CD1c-positive myeloid dendritic cell (primary cell): Measurements from ENCODE around the gene PGA3.
A peak's percentile ranks its signal among the peaks of the same experiment; 100 is the strongest.
"Not testable (repeated sequence)": the region's sequence is repeated elsewhere in the genome, so short reads cannot be mapped to it uniquely, and the experiment has no call there.

ENCODE experiments used
- DNase-seq: peaks from one replicate; pipeline ENCODE4 v3.0.0-alpha.2; 2016; ENCODE audit errors: extremely low spot score

Gene PGA3

DNA sequence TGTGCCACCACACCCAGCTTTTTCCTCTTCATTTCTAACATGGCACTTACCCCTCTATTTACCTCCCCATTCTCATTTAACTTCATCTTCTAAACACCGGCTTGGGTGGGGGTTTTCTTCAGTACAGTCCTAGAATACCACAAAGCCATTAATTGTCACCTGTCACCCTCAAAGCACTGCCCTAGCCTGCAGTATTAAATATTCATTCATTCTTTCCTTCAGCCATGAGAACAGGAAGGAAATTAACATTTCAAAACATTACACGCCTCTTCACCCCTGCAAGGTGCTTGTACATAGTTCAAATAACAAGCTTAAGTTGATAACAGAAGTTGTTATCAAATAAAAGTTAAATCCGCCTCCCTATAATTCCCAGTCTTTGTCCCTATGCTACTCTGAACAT is 31.4 kb upstream of the PGA3 start:
- DNase-seq = no peak

DNA sequence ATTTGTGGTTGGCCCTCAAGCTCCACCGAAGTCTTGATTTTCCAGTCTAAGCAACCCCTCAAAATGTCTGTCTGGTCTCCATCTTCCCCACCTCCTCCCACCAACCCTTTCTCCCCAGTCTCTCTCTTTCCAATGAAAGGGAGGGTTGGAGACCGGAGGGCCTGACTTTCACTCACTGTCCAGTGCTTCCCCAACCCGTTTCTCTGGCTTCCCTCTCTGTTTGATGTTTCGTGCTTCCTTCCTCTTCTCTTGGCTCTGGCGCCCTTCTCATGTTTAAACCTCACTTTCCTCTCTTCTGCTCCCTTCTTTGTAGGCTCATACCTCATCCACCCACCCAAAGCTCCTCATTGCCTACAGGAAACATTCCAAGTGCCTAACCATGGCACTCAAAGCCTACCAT is 31.0 kb upstream of the PGA3 start:
- peak; percentile 21 for DNase-seq

DNA sequence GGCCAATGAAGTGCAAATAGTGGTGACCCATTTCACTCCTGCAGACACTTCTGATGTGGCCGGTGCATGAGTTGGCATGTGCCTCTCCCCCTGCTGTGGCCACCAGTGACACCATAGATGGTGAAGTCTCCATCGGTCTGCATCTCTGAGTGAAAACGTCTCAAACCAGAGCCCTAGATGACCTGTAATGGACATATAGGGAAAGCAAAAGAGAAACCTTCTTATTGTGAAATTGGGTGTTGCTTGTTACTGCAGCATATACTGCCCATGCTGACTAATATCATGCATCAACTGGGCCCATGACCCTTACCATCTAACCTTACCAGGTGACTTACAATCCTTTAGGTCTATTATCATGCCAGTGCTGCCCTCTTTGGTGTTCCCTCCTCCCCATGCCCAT is 30.4 kb upstream of the PGA3 start:
- no peak for DNase-seq

DNA sequence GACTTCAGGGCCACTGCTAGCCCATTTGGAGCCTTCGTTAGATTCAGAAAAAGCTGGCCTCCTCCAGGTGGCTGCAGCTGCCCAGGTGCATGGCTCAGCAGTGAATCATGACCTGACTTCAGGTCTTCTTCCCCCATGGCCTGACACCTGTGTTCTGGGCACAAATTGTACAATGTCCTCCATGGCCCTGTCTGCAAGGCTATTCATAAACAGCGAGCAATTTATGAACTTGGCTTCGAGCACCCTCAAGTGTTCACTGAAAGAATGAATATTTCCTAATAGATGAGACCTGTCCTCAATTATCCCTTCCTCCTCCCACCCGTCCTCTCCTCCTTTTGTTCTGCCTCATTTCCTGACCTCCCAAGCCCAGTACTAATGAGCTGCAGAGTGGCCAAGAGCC is 29.9 kb upstream of the PGA3 start:
- DNase-seq = no peak

DNA sequence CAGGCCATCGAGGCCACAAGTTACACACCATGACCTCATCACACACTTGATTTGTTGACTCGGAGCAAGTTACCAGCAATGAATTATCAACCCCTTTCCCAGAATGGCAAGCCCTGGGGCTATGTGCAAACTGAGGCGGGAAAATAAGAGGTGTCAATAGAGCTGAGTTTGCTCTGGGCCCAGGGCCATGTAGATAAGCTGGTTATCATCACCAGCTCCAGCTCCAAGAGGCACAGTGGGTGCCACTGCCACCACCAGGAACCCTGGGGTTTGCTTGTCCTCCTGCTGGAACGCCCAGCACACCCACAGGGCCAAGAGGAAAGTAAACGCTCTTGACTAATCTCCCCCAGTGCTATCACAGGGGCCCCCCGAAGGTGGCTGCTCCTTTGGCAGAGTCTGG is 29.0 kb upstream of the PGA3 start:
- DNase-seq = no peak

DNA sequence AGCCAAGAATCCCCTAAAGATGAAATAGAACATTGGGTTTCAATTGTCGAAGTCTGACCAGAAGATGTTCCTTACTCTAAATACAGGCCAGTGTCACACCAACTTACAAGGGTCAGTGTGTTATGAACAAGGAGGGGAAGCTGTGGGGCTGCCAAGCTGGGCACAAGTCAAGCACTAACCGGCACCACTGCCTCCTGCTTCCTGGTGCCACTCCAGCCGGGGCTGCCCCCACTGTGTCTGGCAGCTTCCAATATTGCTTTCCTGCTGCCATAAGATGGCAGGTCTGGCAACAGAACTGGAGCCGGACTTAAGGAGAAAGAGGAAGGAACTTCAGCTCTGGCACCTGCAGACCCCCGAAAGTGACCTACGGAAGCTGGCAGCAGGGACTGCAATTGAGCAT is 28.4 kb upstream of the PGA3 start:
- DNase-seq = no peak

DNA sequence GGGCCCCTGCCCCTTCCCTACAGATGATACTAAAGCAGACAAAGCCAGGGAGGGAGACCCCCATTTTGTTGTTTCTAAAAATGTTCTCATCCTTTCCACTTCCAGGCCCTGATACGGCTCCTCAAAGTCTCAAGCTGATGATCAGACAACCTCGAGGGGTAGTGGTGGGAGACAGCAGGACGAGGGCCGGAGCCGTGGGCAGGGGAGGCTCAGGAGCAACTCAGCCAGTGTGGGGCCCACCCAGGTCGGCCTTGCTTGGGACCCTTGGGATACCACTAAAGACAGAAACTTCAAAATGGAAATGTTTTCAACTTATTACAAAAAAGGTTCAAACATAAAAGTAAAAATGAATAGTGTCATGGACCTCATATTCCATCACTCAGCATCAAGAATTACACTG is 26.9 kb upstream of the PGA3 start:
- no peak for DNase-seq

DNA sequence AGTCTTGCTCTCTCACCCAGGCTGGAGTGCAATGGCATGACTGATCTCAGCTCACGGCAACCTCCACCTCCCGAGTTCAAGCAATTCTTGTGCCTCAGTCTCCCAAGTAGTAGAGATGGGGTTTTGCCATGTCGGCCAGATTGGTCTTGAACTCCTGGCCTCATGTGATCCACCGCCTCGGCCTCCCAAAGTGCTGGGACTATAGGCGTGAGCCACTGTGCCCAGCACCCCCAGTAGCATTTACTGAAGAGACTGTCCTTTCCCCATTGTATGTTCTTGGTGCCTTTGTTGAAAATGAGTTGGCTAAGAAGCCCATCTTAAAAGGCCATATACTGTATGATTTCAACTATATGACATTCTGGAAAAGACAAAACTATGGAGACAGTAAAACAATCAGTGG is 23.1 kb upstream of the PGA3 start:
- DNase-seq = not testable (repeated sequence)

DNA sequence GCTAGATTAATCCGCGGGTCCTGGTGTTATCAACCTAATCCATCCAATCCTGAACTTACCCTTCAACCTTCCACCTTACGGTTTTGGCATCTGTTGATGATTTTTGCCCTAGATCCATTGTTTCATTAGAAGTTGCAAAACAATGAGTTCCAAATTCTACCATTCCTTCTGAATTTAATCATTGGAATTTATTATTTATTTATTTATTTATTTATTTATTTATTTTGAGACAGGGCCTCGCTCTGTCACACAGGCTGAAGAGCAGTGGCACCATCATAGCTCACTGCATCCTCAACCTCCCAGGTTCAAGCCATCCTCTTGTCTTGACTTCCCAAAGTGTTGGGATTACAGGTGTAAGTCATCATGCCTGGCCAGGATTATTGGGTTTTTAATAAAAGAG is 21.8 kb upstream of the PGA3 start:
- no peak for DNase-seq

DNA sequence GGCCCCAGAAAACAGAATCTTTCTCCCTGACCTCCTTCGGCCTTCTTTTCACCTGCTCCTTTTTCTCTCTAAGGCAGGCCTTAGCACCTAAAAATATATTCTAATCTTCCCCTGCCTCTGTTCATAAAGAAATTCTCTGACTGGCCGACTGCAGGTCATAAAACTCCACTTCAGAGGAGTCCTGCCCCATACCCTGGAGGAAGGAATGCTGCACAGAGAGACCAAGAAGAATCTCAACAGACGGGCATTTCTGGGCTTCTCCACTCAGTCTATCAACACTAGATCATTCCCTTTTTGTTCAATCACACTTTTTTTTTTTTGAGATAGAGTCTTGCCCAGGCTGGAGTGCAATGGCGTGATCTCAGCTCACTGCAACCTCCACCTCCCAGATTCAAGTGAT is 19.7 kb upstream of the PGA3 start:
- no peak for DNase-seq

DNA sequence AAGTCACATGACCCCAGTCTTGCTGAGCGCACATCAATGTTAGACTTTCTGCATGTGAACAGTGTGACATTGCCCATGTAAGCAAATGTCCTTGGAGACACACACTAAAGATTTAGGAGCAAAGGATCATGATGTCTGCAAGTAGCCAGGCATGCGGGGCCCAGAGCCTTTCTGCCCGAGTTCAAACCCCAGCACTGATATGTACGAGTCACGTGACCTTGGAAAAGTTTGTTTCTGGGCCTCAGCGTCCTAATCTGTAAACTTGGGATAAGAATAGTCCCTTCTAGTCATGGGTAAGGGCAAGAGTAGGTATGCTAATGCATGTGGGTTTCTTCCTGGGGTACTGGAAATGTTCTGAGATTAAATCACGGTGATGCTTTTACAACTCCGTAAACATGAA is 16.8 kb upstream of the PGA3 start:
- DNase-seq = no peak

DNA sequence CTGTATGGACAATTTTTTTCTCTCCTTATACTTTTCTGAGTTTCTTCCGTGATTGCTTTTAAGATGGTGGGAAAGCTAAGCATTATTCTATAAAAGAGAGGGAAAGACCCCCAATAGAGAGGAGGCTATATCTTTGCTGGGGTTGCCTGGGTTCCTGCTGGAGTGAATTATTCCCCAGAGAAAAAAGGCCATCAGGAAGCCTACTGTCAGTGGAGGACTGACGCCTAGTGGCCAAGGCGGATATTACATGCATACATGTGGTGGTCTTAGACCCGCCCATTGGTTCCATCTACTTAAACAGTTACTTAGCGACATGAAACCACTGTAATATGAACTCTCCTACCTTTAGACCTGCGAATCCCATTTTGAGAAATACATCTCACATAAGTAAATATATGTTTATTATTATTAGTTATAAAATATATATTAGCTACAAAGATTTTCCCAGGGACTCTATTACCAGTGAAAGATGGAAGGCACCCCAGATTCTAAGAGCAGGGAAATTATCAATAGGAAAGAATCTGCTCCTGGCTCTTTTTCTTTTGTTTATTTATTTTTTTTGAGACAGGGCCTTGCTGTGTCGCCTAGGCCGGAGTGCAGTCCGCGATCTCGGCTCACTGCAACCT is 15.7 kb upstream of the PGA3 start:
- DNase-seq = peak; percentile 85

DNA sequence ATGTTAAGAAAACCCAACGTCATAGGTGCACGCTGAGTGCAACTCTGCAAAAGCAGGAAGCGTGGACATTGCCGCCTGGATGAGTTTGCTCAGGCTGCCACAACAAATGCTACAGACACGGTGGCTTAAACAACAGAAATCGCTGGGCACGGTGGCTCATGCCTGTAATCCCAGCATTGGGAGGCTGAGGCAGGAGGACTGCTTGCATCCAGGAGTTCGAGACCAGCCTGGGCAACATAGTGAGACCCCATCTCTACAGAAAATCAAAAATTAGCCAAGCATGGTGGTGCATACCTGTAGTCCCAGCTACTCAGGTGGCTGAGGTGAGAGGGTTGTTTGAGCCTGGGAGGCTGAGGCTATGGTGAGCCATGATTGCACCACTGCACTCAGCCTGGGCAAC is 13.4 kb upstream of the PGA3 start:
- DNase-seq = no peak

DNA sequence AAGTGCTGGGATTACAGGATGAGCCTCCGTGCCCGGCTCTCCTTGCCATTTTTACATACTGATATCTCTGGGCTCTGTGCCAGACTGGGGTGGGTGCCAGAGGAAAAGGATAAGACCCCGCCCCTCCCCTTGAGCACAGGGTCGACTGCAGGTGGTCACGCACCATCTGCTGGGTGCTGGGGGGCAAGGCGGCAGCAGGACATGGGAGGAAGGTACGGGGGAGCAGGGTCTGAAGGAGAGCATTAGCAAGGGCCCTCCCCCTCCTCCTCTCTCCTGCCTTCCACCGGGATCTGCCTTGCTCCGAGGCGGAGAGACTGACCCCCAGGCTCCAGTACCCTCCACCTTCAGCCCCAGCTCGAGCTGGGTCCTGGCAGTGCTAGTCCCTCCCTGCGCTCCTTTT is 9.7 kb upstream of the PGA3 start:
- no peak for DNase-seq

DNA sequence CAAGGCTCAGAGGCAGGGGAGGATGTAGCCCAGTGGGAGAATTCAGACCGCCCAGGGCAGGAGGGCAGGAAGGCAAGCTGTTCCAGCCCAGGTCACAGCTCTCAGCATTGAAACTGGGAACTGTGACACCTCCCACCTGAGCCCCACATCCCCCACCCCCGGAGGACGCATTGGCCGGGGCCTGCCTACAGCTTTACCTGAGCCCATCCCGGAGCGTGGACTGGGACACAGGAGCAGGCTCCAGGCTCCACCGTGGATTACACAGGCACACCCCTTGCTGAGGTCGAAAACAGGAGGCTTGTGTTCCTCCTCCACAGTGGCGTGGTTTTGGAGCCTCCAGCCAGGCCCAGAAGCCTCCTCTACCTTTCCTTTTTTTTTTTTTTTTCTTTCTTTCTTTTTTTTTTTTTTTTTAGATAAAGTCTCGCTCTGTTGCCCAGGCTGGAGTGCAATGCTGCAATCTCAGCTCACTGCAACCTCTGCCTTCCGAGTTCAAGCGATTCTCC is 9.1 kb upstream of the PGA3 start:
- no peak for DNase-seq

DNA sequence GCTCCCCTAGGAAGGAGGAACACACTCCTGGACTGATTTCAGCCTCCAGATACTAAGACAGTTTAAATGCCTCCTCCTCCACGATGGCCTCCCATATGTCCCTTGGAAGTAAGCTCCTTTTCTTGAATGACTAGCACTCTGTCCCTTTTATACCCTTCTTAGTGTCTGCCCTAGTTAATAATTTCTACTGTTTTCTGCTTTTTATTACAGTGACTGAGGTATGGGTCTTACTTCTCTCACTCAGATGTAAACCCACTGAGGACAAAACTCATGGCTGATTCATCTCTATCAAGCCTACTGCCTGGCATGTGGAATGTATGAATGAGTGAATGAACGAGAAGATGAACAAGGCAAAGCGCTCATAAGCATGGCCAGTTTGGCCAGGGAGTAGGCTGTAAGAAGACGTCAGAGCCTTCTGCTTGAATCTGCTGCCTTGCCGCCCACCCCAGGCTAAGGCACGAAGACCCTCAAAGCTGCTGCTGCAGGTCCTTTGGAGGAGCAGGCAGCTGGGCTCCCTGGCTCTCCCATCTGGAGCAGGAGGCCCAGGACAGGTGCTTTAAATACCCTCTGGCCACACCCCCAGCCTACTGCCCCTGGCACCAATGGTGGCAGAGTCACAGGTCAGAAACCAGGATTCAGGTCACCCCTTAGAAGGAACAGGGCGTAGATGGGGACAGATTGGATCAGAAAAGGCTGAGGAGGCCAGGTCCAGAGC is 8.2 kb upstream of the PGA3 start:
- DNase-seq = no peak

DNA sequence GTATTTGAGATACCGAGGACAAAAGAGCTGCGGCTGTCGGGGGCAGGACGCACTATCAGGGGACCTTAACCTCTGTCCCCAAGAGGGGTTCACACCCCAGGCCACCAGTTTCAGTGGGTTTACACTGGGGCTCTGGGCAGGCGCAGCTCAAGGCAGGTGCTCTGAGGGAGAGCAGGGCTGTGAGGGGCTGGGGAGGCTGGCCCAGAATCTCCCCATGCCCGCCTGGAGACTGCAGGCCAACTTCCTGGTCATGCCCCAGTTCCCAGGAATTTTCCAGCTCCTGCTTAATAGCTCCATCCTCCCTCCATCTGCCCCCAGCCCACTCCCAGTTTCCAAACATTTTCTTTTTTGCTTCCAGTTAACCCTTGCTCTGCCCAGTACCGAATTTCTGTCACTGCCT is 7.6 kb upstream of the PGA3 start:
- no peak for DNase-seq

DNA sequence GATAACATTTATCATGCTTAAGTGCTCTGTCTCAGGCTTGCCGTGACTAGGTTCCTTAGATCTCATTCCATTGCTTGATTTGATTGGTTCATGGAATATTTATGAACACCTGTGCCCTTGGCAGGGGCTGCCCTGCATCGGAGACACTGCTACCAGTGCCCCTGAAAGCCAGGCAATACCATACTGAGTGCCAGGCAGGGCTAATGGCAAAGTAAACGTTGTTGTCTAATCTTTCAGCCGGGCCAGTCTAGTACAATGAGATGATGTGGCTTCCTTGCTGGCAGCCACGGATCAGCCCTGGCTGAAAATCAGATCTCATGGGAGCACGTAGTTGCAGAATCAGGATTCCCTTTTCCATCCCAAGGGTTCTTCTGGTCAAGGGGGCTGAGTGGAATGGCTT is 5.0 kb upstream of the PGA3 start:
- no peak for DNase-seq

DNA sequence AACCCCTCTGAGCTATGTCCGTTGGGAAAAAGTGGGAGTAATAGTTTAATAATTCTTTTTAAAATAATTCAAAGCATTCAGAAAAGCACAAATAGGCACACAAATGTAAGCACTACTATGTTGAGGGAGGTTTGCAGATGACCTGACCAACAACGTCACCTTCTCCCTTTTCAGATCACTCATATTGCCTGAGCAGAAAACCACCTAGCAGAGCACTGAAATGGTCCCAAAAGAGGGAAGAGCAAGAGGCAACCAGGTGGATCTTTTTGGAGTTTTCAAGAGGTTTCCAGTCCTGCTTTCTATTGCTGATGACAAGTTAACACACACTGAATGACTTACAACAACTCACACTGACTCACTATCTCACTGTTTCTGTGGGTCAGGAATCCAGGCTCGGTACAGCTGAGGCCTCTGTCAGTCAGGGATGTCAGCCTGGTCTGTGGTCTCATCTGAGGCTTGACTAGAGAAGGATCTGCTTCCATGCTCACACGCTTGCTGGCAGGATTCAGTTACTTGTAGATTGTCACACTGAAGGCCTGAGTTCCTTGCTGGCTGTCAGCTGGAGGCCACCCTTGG is 4.3 kb upstream of the PGA3 start:
- DNase-seq = no peak

DNA sequence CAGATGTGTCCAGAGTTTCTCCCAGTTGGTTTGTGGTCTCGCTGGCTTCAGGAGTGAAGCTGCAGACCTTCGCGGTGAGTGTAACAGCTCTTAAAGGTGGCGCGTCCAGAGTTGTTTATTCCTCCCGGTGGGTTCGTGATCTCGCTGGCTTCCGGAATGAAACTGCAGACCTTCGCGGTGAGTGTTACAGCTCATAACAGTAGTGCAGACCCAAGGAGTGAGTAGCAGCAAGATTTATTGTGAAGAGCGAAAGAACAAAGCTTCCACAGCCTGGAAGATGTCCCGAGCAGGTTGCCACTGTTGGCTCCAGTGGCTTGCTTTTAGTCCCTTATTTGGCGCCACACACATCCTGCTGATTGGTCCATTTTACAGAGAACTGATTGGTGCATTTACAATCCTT is 1.8 kb upstream of the PGA3 start:
- DNase-seq = no peak

DNA sequence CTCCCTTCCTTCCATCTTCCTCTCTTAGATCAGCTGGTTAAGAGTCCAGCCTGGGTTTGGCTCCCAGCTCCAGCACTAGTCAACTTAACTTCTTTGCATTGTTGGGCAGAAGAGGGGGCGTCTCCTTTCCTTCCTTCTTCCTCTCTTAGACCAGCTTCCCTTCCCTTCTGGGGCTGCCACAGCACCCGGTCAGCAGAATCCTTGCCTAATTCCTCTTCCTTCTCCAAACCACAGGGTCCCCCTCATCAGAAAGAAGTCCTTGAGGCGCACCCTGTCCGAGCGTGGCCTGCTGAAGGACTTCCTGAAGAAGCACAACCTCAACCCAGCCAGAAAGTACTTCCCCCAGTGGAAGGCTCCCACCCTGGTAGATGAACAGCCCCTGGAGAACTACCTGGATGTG is 558 bp downstream of the PGA3 start:
- not testable (repeated sequence) for DNase-seq

DNA sequence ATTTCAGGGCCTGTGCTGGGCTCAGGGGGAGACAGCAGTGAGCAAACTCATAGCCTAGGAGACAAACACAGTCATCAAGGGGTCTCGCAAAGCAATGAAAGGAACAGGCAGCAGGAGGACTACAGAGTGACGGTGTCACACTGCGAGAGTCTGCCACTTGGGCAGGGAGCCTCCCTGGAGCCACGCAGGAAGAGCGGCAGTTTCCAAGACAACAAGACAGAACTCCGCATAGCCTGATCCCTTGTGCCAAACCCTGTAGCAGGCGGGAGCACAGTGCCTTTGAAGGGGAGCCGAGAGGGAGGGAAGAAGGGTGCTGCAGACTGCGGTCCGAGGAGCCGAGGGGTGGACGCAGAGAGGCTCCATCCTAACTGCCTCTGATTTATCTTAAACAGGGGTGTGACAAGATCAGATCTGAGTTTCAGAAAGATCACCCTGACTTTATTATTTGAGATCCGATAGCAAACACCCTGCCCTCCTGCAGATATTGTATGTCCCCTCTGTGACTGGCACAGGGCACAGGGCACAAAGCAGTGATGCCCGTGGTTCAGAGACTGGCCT is 1.3 kb downstream of the PGA3 start:
- not testable (repeated sequence) for DNase-seq
